T follicular helper cell (primary cell): Measurements from ENCODE around the gene CD3D.

Source experiments
- DNase-seq: peaks from one replicate; pipeline ENCODE4 v3.0.0-alpha.2; 2020; ENCODE audit warnings: low read depth

CD3D gene

DNA sequence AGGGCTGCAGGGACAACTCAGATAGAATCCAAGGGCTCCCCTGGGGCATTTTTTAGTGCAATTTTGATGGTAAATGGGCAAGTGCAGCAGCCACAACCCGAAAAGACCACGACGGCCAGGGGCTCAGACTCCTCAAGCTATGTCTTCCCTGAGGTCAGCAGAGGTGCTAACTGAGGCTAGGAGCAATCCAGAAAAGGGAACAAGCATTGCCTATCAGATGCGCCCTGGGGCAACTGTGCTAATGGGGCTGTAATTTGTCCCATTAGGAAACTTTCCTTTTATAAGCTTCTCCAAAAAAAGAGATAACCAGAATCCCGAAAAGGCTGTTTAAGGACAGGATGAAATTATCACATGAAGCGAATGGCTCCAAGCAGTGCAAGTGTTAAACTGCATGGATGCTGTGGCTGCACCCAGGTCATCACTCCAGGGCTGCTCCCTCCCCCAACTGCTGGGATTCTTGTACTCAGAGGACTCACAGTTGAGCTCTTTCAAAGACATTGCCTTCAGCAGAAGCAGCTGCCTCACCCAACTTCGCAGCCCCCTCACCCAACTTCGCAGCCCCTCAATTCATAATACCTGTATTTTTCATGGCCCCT is 40.8 kb downstream of the CD3D start:
- DNase-seq, result no peak

DNA sequence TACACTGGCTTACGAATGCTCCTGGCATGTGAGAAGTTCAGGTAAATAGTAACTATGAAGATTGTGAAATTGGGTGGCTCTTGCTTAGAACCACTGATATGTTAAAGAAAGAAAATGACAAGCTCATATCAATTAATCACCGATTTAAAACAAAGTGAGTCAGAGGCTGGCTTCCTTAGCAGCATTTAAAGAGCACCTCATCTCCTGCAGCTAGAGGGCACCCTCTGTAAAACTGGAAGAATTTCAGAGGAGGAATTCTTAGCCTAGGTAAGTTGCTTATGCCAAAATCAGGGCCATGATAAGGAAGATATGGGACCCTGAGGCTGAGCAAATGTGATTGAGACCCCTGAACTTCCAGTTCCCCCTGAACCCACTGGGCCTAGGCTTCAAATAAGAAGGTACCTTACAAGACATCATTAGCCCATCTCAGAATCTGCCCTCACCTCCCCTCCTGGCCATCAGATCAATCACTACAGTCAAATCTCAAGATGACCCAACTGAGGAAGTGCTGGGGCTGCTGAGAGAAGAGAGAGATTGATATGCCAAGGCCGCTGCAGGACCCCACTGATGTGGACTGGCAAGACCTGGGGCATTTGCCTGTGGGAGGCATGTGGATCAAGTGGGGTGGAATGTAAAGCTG is 46.6 kb downstream of the CD3D start:
- DNase-seq, result no peak

DNA sequence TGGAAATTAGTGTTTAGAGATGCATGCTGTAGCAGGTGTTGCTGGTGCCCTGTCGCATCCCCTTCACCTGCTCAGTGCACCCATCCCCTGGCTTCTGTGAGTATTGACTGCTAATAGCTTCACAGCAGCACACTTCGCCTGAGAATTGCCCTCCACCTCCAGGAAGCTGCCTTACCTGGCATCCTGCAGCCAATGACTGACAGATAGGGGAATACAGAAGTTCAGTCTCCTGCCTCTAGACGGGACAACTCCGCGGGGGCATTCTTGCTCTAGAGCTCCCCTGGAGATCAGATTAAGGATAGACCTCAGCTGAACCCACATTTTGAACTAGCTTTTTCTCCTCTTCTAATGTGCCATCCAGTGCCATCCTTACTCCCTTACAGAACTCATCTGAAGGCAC is 47.3 kb downstream of the CD3D start:
- no peak for DNase-seq

- no peak for DNase-seq
These were observed 48.5 kb downstream of the CD3D start for GRCh38 chr11:118294053-118294452.

- DNase-seq, result no peak
These were observed 50.9 kb downstream of the CD3D start for GRCh38 chr11:118291477-118292135.

GRCh38 chr11:118290923-118291322 is 51.6 kb downstream of the CD3D start:
- DNase-seq, result no peak

DNA sequence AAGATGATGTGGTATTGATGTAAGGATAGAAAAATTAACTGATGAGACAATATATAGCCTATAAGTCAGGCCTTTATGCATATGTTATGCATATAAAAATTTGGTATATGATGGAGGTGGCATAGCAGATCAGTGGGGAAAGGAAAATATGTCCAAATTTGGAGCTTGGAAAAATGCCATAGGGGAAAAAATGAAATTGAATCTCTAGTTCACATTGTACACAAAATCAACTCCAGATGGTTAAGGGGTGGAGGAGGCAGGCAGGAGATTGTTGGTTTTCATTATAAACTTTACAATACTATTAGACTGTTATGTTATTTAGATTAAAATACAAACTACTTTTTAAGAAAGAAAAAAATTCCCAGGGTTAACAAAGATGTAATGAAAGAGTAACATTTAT is 53.1 kb downstream of the CD3D start:
- no peak for DNase-seq
